Upper lobe of left lung (tissue), 4 donors: ENCODE data around the gene PZP.

ENCODE experiments used
- CTCF ChIP-seq, 6 experiments: fragments of 450-650 bp in 4 of 6; fragments of 200-600 bp in 2 of 6; sonication (generic) in 2 of 6; IDR thresholded peaks; one replicate each; pipeline ENCODE4 v1.5.1; 2016 to 2019; ENCODE audit warnings: antibody characterized with exemption in 6 of 6
- POLR2AphosphoS5 ChIP-seq, 2 donors: sonication (generic); formaldehyde crosslinking; IDR thresholded peaks; one replicate each; pipeline ENCODE4 v1.5.1; 2017; ENCODE audit warnings: antibody characterized with exemption in 2 of 2

GRCh38 chr12:9118158-9118557, 90.0 kb downstream of the PZP start:
- TF ChIP-seq CTCF (IDR thresholded peaks at IDR 0.05) (no peak), POLR2AphosphoS5 (IDR thresholded peaks at IDR 0.05) (peak; percentile 38 to 42)
